IMR-90 (cell line): Measurements from ENCODE around the gene TPD52L2. TPM values are rescaled to one million over a fixed set of nuclear protein-coding genes. Genes with fewer than 3 reads are reported as not detected.

Source experiments
- ATAC-seq: fragments of 200-7000 bp; cut with Tn5 transposase; 2 replicates; pipeline ENCODE4 v1.9.1; 2020; ENCODE audit warnings: low read depth, mild to moderate bottlenecking, moderate library complexity
- BruUV-seq: library from RNA; stranded (reverse); fragments of 400-500 nt; replicated peaks from 2 replicates; lab custom pipeline; 2021; lab: Mats Ljungman, UMichigan
- CTCF ChIA-PET: fragments of 300-600 bp; formaldehyde crosslinking; extraction: SDS; loops from one replicate; lab custom pipeline; 2021; ENCODE audit warnings: antibody characterized with exemption; lab: Yijun Ruan, JAX
- POLR2A ChIA-PET: fragments of 300-600 bp; sonication (Branson Sonifier 250); formaldehyde crosslinking; loops from one replicate; lab custom pipeline; 2022; ENCODE audit warnings: antibody characterized with exemption; ENCODE audit not compliant: unreplicated experiment; lab: Charles Lee
- DNase-seq: peaks from one replicate; pipeline ENCODE4 v3.0.0; 2013
- H2AFZ ChIP-seq: replicated peaks from 2 replicates; pipeline ENCODE3; 2013; ENCODE audit warnings: low read length, mild to moderate bottlenecking; ENCODE audit not compliant: poor library complexity
- H2AK5ac ChIP-seq: 2 replicates; pipeline ENCODE4 v1.6.1; 2013; ENCODE audit warnings: low read depth, low read length, inconsistent platforms
- H2AK9ac ChIP-seq: replicated peaks from 2 replicates; pipeline ENCODE3; 2013; ENCODE audit warnings: mild to moderate bottlenecking, low read depth, low read length, moderate library complexity; ENCODE audit not compliant: poor library complexity
- H2BK120ac ChIP-seq: 2 replicates; pipeline ENCODE4 v1.6.1; 2013; ENCODE audit warnings: low read depth, low read length, inconsistent platforms
- H2BK15ac ChIP-seq: 3 replicates; pipeline ENCODE4 v1.6.1; 2013; ENCODE audit warnings: low read depth, low read length, inconsistent platforms
- H2BK20ac ChIP-seq: 2 replicates; pipeline ENCODE4 v1.6.1; 2013; ENCODE audit warnings: low read depth, mild to moderate bottlenecking, inconsistent platforms, low read length, moderate library complexity
- H2BK5ac ChIP-seq: 2 replicates; pipeline ENCODE4 v1.6.1; 2013; ENCODE audit warnings: mild to moderate bottlenecking, low read depth, low read length, inconsistent platforms; ENCODE audit not compliant: poor library complexity, severe bottlenecking
- H3K14ac ChIP-seq: replicated peaks from 2 replicates; pipeline ENCODE4 v1.6.1; 2013; ENCODE audit warnings: low read depth, low read length, inconsistent platforms
- H3K18ac ChIP-seq: 2 replicates; pipeline ENCODE4 v1.6.1; 2013; ENCODE audit warnings: low read depth, low read length, control low read depth
- H3K23ac ChIP-seq: 2 replicates; pipeline ENCODE4 v1.6.1; 2013; ENCODE audit warnings: low read depth, low read length, inconsistent platforms
- H3K27ac ChIP-seq: 2 replicates; pipeline ENCODE4 v1.5.1; 2013; ENCODE audit warnings: mild to moderate bottlenecking, control low read depth, low read length; ENCODE audit not compliant: insufficient read depth
- H3K27me3 ChIP-seq: 2 replicates; pipeline ENCODE4 v1.6.1; 2013; ENCODE audit warnings: low read length; ENCODE audit not compliant: control insufficient read depth, insufficient read depth
- H3K36me3 ChIP-seq: 2 replicates; pipeline ENCODE4 v1.6.1; 2013; ENCODE audit warnings: low read length, mixed read lengths; ENCODE audit not compliant: control insufficient read depth, insufficient read depth
- H3K4ac ChIP-seq: 2 replicates; pipeline ENCODE4 v1.6.1; 2013; ENCODE audit warnings: low read depth, low read length, inconsistent platforms
- H3K4me1 ChIP-seq: 2 replicates; pipeline ENCODE4 v1.6.1; 2013; ENCODE audit warnings: low read length, mixed read lengths; ENCODE audit not compliant: control insufficient read depth, insufficient read depth
- H3K4me2 ChIP-seq: 2 replicates; pipeline ENCODE4 v1.6.1; 2013; ENCODE audit warnings: low read depth, mild to moderate bottlenecking, control low read depth, low read length, moderate library complexity
- H3K4me3 ChIP-seq: 2 replicates; pipeline ENCODE4 v1.5.1; 2013; ENCODE audit warnings: low read depth, mild to moderate bottlenecking, control low read depth, low read length, moderate library complexity; ENCODE audit not compliant: insufficient read depth
- H3K56ac ChIP-seq: 2 replicates; pipeline ENCODE4 v1.6.1; 2013; ENCODE audit warnings: low read length, inconsistent platforms; ENCODE audit not compliant: insufficient read depth; ENCODE audit errors: extremely low read depth
- H3K79me1 ChIP-seq, 2 experiments: 2 replicates each; pipeline ENCODE4 v1.6.1; 2013; ENCODE audit warnings: low read length in 2 of 2, inconsistent platforms in 1 of 2, low read depth in 1 of 2
- H3K9ac ChIP-seq: 2 replicates; pipeline ENCODE4 v1.6.1; 2013; ENCODE audit warnings: low read depth, low read length, control low read depth
- H3K9me1 ChIP-seq: 2 replicates; pipeline ENCODE4 v1.6.1; 2013; ENCODE audit warnings: low read length, inconsistent platforms; ENCODE audit not compliant: insufficient read depth
- H3K9me3 ChIP-seq: 2 replicates; pipeline ENCODE4 v1.6.1; 2013; ENCODE audit warnings: low read length; ENCODE audit not compliant: control insufficient read depth, insufficient read depth
- H4K20me1 ChIP-seq: 2 replicates; pipeline ENCODE4 v1.6.1; 2013; ENCODE audit warnings: low read length, inconsistent platforms; ENCODE audit not compliant: insufficient read depth
- H4K5ac ChIP-seq: 2 replicates; pipeline ENCODE4 v1.6.1; 2013; ENCODE audit warnings: mild to moderate bottlenecking, low read depth, low read length, control low read depth
- H4K8ac ChIP-seq, 2 experiments: 2 replicates each; pipeline ENCODE4 v1.6.1; 2013; ENCODE audit warnings: low read depth in 2 of 2, low read length in 2 of 2, control low read depth in 1 of 2, inconsistent platforms in 1 of 2
- H4K91ac ChIP-seq: 2 replicates; pipeline ENCODE4 v1.6.1; 2013; ENCODE audit warnings: low read depth, low read length, inconsistent platforms; ENCODE audit not compliant: insufficient read depth
- BHLHE40 ChIP-seq: fragments of 150-350 bp; IDR thresholded peaks from 2 replicates; pipeline ENCODE4 v1.6.1; 2016; ENCODE audit warnings: mild to moderate bottlenecking, low read depth, low read length
- CEBPB ChIP-seq: IDR thresholded peaks from 2 replicates; pipeline ENCODE4 v1.6.1; 2012; ENCODE audit warnings: low read depth, low read length, improper control_type of control experiment
- CHD1 ChIP-seq: IDR thresholded peaks from 2 replicates; pipeline ENCODE4 v1.6.1; 2012; ENCODE audit warnings: low read depth, low read length, improper control_type of control experiment
- FOS ChIP-seq: fragments of 150-350 bp; IDR thresholded peaks from 2 replicates; pipeline ENCODE4 v1.6.1; 2016; ENCODE audit warnings: low read depth, low read length
- MAFK ChIP-seq: IDR thresholded peaks from 2 replicates; pipeline ENCODE4 v1.6.1; 2012; ENCODE audit warnings: low read depth, low read length, improper control_type of control experiment
- MAZ ChIP-seq: IDR thresholded peaks from 2 replicates; pipeline ENCODE4 v1.6.1; 2012; ENCODE audit warnings: low read depth, mild to moderate bottlenecking, low read length, improper control_type of control experiment, moderate library complexity, borderline replicate concordance
- MXI1 ChIP-seq: IDR thresholded peaks from 2 replicates; pipeline ENCODE4 v1.6.1; 2012; ENCODE audit warnings: low read depth, mild to moderate bottlenecking, low read length, moderate library complexity, borderline replicate concordance
- NFE2L2 ChIP-seq: fragments of 150-350 bp; IDR thresholded peaks from 2 replicates; pipeline ENCODE4 v1.6.1; 2016; ENCODE audit warnings: low read depth, mild to moderate bottlenecking, low read length
- POLR2A ChIP-seq: IDR thresholded peaks from 2 replicates; pipeline ENCODE4 v1.6.1; 2012; ENCODE audit warnings: mild to moderate bottlenecking, low read depth, low read length
- RAD21 ChIP-seq: IDR thresholded peaks from 2 replicates; pipeline ENCODE4 v1.6.1; 2012; ENCODE audit warnings: low read length, improper control_type of control experiment
- RCOR1 ChIP-seq: IDR thresholded peaks from 2 replicates; pipeline ENCODE4 v1.6.1; 2012; ENCODE audit warnings: mild to moderate bottlenecking, low read length, improper control_type of control experiment; ENCODE audit not compliant: insufficient replicate concordance
- RFX5 ChIP-seq: IDR thresholded peaks from 2 replicates; pipeline ENCODE4 v1.8.0; 2012; ENCODE audit warnings: low read depth, mild to moderate bottlenecking, low read length, moderate library complexity
- WGBS, 2 experiments: methylation state at CpG; one replicate each; pipeline versions ENCODE4 v1.1.5 to v1.1.7; 2013; ENCODE audit warnings: missing lambda C conversion rate in 2 of 2; ENCODE audit not compliant: insufficient read length in 1 of 2; ENCODE audit errors: extremely low coverage in 2 of 2; 5-methylcytosine and 5-hydroxymethylcytosine counted together
- dilution Hi-C: fragments of 300-500 bp; cut with HindIII; formaldehyde crosslinking; loops from one replicate; pipeline ENCODE4 v1.14.3; 2018; ENCODE audit warnings: low sequenced_read_pairs; ENCODE audit not compliant: unreplicated experiment
- in situ Hi-C: fragments of 300-500 bp; cut with MboI; formaldehyde crosslinking; loops from 3 replicates; pipeline ENCODE4 v1.14.3; 2019; ENCODE audit warnings: low sequenced_read_pairs, inconsistent platforms, mixed read lengths
- intact Hi-C: fragments of 100-400 bp; cut with micrococcal nuclease; formaldehyde crosslinking; loops from 2 replicates; pipeline ENCODE4 v1.10.0; 2022
- polyA plus RNA-seq, 3 experiments: library from polyadenylated mRNA; depleted of rRNA; stranded (reverse); fragments of >200 nt; gene quantifications; 2 replicates each; pipeline ENCODE4 v1.2.3, GENCODE V29; 2012; ENCODE audit warnings: low replicate concordance in 1 of 3
- total RNA-seq: library from RNA; depleted of rRNA; stranded (reverse); fragments of >200 nt; gene quantifications from 2 replicates; pipeline ENCODE4 v1.2.3, GENCODE V29; 2012
- TF ChIP-seq, protein P1 (sequence below): conservative IDR thresholded peaks from 2 replicates; pipeline ENCODE4 v1.5.1; 2012; ENCODE audit warnings: mild to moderate bottlenecking, low read depth, low read length, improper control_type of control experiment
- TF ChIP-seq, protein P2 (sequence below): fragments of 150-350 bp; IDR thresholded peaks from 2 replicates; pipeline ENCODE4 v1.6.1; 2016; ENCODE audit warnings: low read depth, mild to moderate bottlenecking, low read length, moderate library complexity, borderline replicate concordance

The TPD52L2 gene
- total and polyA plus RNA-seq, 2 of the 4 experiments (the other 2 are of a cell fraction): 113 to 189 TPM

GRCh38 chr20:63863021-63863797 lies 1.9 kb upstream of the TPD52L2 start:
- WGBS, 2 experiments: 93% methylated on average over 3 of the region's 18 CpGs; no CpG with 5 or more reads in 1 of the 2 experiments
- in situ Hi-C loops: loop anchor here (10.0 kb wide), 2 partner anchors 158 to 328 kb away; partner anchors contain the start of genes ARFRP1, PTK6 and ZGPAT
- TF ChIP-seq NFE2L2 (no peak), RCOR1 (no peak), FOS (no peak), CHD1 (no peak), POLR2A (no peak), MAFK (no peak), MAZ (no peak), CEBPB (no peak), MXI1 (no peak), BHLHE40 (no peak), RAD21 (no peak), RFX5 (no peak)
- TF ChIP-seq, protein P1, sequence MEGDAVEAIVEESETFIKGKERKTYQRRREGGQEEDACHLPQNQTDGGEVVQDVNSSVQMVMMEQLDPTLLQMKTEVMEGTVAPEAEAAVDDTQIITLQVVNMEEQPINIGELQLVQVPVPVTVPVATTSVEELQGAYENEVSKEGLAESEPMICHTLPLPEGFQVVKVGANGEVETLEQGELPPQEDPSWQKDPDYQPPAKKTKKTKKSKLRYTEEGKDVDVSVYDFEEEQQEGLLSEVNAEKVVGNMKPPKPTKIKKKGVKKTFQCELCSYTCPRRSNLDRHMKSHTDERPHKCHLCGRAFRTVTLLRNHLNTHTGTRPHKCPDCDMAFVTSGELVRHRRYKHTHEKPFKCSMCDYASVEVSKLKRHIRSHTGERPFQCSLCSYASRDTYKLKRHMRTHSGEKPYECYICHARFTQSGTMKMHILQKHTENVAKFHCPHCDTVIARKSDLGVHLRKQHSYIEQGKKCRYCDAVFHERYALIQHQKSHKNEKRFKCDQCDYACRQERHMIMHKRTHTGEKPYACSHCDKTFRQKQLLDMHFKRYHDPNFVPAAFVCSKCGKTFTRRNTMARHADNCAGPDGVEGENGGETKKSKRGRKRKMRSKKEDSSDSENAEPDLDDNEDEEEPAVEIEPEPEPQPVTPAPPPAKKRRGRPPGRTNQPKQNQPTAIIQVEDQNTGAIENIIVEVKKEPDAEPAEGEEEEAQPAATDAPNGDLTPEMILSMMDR: no peak
- TF ChIP-seq, protein P2, sequence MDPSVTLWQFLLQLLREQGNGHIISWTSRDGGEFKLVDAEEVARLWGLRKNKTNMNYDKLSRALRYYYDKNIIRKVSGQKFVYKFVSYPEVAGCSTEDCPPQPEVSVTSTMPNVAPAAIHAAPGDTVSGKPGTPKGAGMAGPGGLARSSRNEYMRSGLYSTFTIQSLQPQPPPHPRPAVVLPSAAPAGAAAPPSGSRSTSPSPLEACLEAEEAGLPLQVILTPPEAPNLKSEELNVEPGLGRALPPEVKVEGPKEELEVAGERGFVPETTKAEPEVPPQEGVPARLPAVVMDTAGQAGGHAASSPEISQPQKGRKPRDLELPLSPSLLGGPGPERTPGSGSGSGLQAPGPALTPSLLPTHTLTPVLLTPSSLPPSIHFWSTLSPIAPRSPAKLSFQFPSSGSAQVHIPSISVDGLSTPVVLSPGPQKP: no peak

More at GRCh38 chr20:63863021-63863797, 1.9 kb upstream of the TPD52L2 start:
- ChIA-PET CTCF (interaction anchor here (0.9 to 1.0 kb wide), 2 partner anchors 8 to 325 kb away, joined by 3 read pairs; no protein-coding TSS in a partner anchor), POLR2A (no interaction called here)
- BruUV-seq: no TSS peak
- peaks cover 10% of the 10 kb centered on the region; the same call in 1 of the 2 replicates for H3K36me3 ChIP-seq
- H3K14ac ChIP-seq: peak overlapping the region; percentile 94
- no peak overlapping the region for H2BK20ac ChIP-seq
- peaks cover 16% of the 10 kb centered on the region for H3K4me1 ChIP-seq
- intact Hi-C loops (no loop called here), dilution Hi-C loops (no loop called here)
- H3K4ac ChIP-seq: peak overlapping the region; percentile 97
- 0 out of 3 replicates have a peak overlapping the region, but pooled peaks have one; percentile 45 for H2BK15ac ChIP-seq
- peak overlapping the region; percentile 75; the same call in 1 of the 2 replicates for H3K23ac ChIP-seq
- H2AK9ac ChIP-seq: peak overlapping the region; percentile 94
- H4K20me1 ChIP-seq: peaks cover 4% of the 10 kb centered on the region
- H2AFZ ChIP-seq: no peak overlapping the region
- 0 out of 2 replicates have a peak overlapping the region, but pooled peaks have one; percentile 87 for H3K56ac ChIP-seq
- H2BK5ac ChIP-seq: peak overlapping the region; percentile 74
- H3K79me1 ChIP-seq: peaks cover 11 to 39% of the 10 kb centered on the region in 2 experiments
- H3K27ac ChIP-seq: peak overlapping the region; percentile 86
- peak overlapping the region; percentile 59 to 100; a peak in 3 of 4 replicates for H4K8ac ChIP-seq
- DNase-seq (no peak), ATAC-seq (no peak)
- no peaks in the 10 kb centered on the region for H3K9me3 ChIP-seq
- peak overlapping the region; percentile 71 for H4K91ac ChIP-seq
- no peaks in the 10 kb centered on the region for H3K27me3 ChIP-seq
- H2BK120ac ChIP-seq: peak overlapping the region; percentile 35; the same call in 1 of the 2 replicates
- peak overlapping the region; percentile 79 for H3K4me2 ChIP-seq
- H4K5ac ChIP-seq: peak overlapping the region; percentile 82
- no peak overlapping the region for H3K18ac ChIP-seq
- H2AK5ac ChIP-seq: peak overlapping the region; percentile 91
- no peak overlapping the region; the same call in 1 of the 2 replicates for H3K4me3 ChIP-seq
- H3K9me1 ChIP-seq: no peaks in the 10 kb centered on the region; the same call in 1 of the 2 replicates
- H3K9ac ChIP-seq: peak overlapping the region; percentile 76
